Right renal cortex interstitium (tissue), 3 donors: ENCODE results near the gene FAM187B. TPM values are rescaled to one million over a fixed set of nuclear protein-coding genes. Genes with fewer than 3 reads are reported as not detected.

Experiments used
- DNase-seq, 3 donors: peaks; one replicate each; pipeline ENCODE4 v3.0.0-alpha.2; 2013; ENCODE audit warnings: low read depth in 3 of 3, low spot score in 2 of 3
- polyA plus RNA-seq, 3 donors: library from polyadenylated mRNA; unstranded; fragments of 120-200 nt; gene quantifications; one replicate each; pipeline ENCODE4 v1.2.1, GENCODE V29; 2013; ENCODE audit not compliant: insufficient read length in 3 of 3

The FAM187B gene
- polyA plus RNA-seq, 3 donors: not detected

- DNase-seq: no peak
Observed at GRCh38 chr19:35194012-35194984, 34.2 kb downstream of the FAM187B start.

GRCh38 chr19:35184884-35185283 is 43.7 kb downstream of the FAM187B start:
- no peak for DNase-seq

- DNase-seq: no peak
Observed at GRCh38 chr19:35184267-35184666, 44.3 kb downstream of the FAM187B start.

GRCh38 chr19:35181387-35181786 is 47.2 kb downstream of the FAM187B start:
- DNase-seq: no peak

- DNase-seq: no peak
Observed at GRCh38 chr19:35179830-35180229, 48.7 kb downstream of the FAM187B start.

GRCh38 chr19:35178701-35179100 is 49.8 kb downstream of the FAM187B start:
- no peak for DNase-seq

GRCh38 chr19:35177377-35178274 is 50.9 kb downstream of the FAM187B start:
- DNase-seq: no peak

- DNase-seq: no peak
Observed at GRCh38 chr19:35176181-35176570, 52.4 kb downstream of the FAM187B start.

Other genes starting within 250 kb of the FAM187B start
- gene GRAMD1A, start 228.4 kb downstream of the FAM187B start, polyA plus RNA-seq: 10 to 100 TPM; 38.3 to 51.2 (median 46.1) TPM
- under 1 TPM; 0.55 to 0.92 (median 0.64) TPM for gene SCN1B, start 198.3 kb downstream of the FAM187B start, polyA plus RNA-seq
- gene HPN, start 187.0 kb downstream of the FAM187B start, polyA plus RNA-seq: 100 to 1,000 TPM in 1 of 3 donors, 10 to 100 TPM in 2; 78.8 to 102 (median 83.3) TPM
- gene FXYD3, start 112.9 kb downstream of the FAM187B start, polyA plus RNA-seq: 10 to 100 TPM in 2 of 3 donors, 1 to 10 TPM in 1; 7.0 to 26.7 (median 15.4) TPM
- gene LGI4, start 93.7 kb downstream of the FAM187B start, polyA plus RNA-seq: 1 to 10 TPM; 2.2 to 3.0 (median 2.3) TPM
- 10 to 100 TPM; 16.1 to 22.5 (median 20.2) TPM for gene FXYD1, start 89.9 kb downstream of the FAM187B start, polyA plus RNA-seq
- 1 to 10 TPM in 1 of 3 donors, under 1 TPM in 2; 0.50 to 1.0 (median 0.57) TPM for gene FXYD7, start 85.5 kb downstream of the FAM187B start, polyA plus RNA-seq
- gene FXYD5, start 74.0 kb downstream of the FAM187B start, polyA plus RNA-seq: 10 to 100 TPM; 19.1 to 36.7 (median 25.5) TPM
- gene LSR, start 20.3 kb upstream of the FAM187B start, polyA plus RNA-seq: 10 to 100 TPM; 38.5 to 52.0 (median 51.5) TPM
- gene USF2, start 40.2 kb upstream of the FAM187B start, polyA plus RNA-seq: 100 to 1,000 TPM; 160 to 166 (median 164) TPM
- under 1 TPM in 2 of 3 donors, not detected in 1; 0.06 to 0.31 TPM for gene HAMP, start 53.8 kb upstream of the FAM187B start, polyA plus RNA-seq
- gene MAG, start 63.4 kb upstream of the FAM187B start, polyA plus RNA-seq: 1 to 10 TPM; 1.9 to 2.7 (median 2.3) TPM
- gene CD22, start 100.4 kb upstream of the FAM187B start, polyA plus RNA-seq: 1 to 10 TPM; 5.1 to 10.0 (median 8.7) TPM
- gene FFAR1, start 119.2 kb upstream of the FAM187B start, polyA plus RNA-seq: under 1 TPM; 0.22 to 0.30 (median 0.28) TPM
- under 1 TPM in 2 of 3 donors, not detected in 1; 0.14 to 0.31 TPM for gene FFAR3, start 129.7 kb upstream of the FAM187B start, polyA plus RNA-seq
- gene GPR42, start 142.3 kb upstream of the FAM187B start, polyA plus RNA-seq: not detected
- under 1 TPM; 0.28 to 0.86 (median 0.31) TPM for gene FFAR2, start 219.5 kb upstream of the FAM187B start, polyA plus RNA-seq